ENCODE data around the gene DLX4.

Gene DLX4

GRCh38 chr17:49970498-49970897 lies 1.5 kb downstream of the DLX4 start:
- DNase-seq: no peak

- no peak for DNase-seq
These were observed 2.3 kb downstream of the DLX4 start for GRCh38 chr17:49971199-49971847.

- no peak for DNase-seq
These were observed 3.0 kb downstream of the DLX4 start for GRCh38 chr17:49971848-49972485.

- DNase-seq: no peak
These were observed 3.7 kb downstream of the DLX4 start for GRCh38 chr17:49972486-49973270.

- DNase-seq: no peak
These were observed 4.3 kb downstream of the DLX4 start for GRCh38 chr17:49973271-49973615.

- DNase-seq: no peak
These were observed 6.5 kb downstream of the DLX4 start for GRCh38 chr17:49975531-49975930.

GRCh38 chr17:49976163-49976827 lies 7.3 kb downstream of the DLX4 start:
- DNase-seq: no peak

- DNase-seq: no peak
These were observed 7.8 kb downstream of the DLX4 start for GRCh38 chr17:49976828-49977202.

GRCh38 chr17:49977463-49978389 lies 8.7 kb downstream of the DLX4 start:
- DNase-seq: no peak

GRCh38 chr17:49978501-49978900 lies 9.5 kb downstream of the DLX4 start:
- DNase-seq: no peak

GRCh38 chr17:49979748-49980479 lies 10.9 kb downstream of the DLX4 start:
- no peak for DNase-seq

GRCh38 chr17:49980703-49981197 lies 11.8 kb downstream of the DLX4 start:
- DNase-seq: no peak

GRCh38 chr17:49984283-49984682 lies 15.3 kb downstream of the DLX4 start:
- no peak for DNase-seq

- DNase-seq: no peak
These were observed 15.8 kb downstream of the DLX4 start for GRCh38 chr17:49984776-49985175.

GRCh38 chr17:49985310-49985990 lies 16.5 kb downstream of the DLX4 start:
- no peak for DNase-seq

- DNase-seq: no peak
These were observed 17.7 kb downstream of the DLX4 start for GRCh38 chr17:49986396-49987289.

- no peak for DNase-seq
These were observed 18.2 kb downstream of the DLX4 start for GRCh38 chr17:49987290-49987585.

- DNase-seq: no peak
These were observed 18.9 kb downstream of the DLX4 start for GRCh38 chr17:49987681-49988441.

GRCh38 chr17:49989518-49989880 lies 20.5 kb downstream of the DLX4 start:
- no peak for DNase-seq
